Panc1 (cell line): ENCODE measurements around the gene ESYT2.

Experiments used
- CTCF ChIP-seq: fragments of 450-650 bp; IDR thresholded peaks from 2 replicates; pipeline ENCODE4 v1.5.1; 2017; ENCODE audit warnings: mild to moderate bottlenecking
- POLR2AphosphoS5 ChIP-seq: IDR thresholded peaks from 2 replicates; pipeline ENCODE4 v1.6.1; 2012; ENCODE audit warnings: mild to moderate bottlenecking, low read depth, low read length, moderate library complexity
- REST ChIP-seq, 2 experiments: IDR thresholded peaks; 2 replicates each; pipeline ENCODE4 v1.6.1; 2011 to 2012; ENCODE audit warnings: low read depth in 2 of 2, control low read depth in 1 of 2, low read length in 1 of 2, mild to moderate bottlenecking in 1 of 2, moderate library complexity in 1 of 2; ENCODE audit not compliant: insufficient read depth in 1 of 2
- TCF7L2 ChIP-seq: IDR thresholded peaks from 2 replicates; pipeline ENCODE4 v1.6.1; 2011; ENCODE audit warnings: mild to moderate bottlenecking, low read depth, low read length, inconsistent platforms

- TF ChIP-seq CTCF: no peak
- no peak for TF ChIP-seq POLR2AphosphoS5
- TF ChIP-seq REST (IDR thresholded peaks at IDR 0.05; ENCODE audit: insufficient read depth in 1 of 2, low read depth in 2 of 2, low read length in 1 of 2): no peak
- TF ChIP-seq TCF7L2: no peak
Measured at GRCh38 chr7:158745057-158745715, 84.1 kb downstream of the ESYT2 start.
